Left lung (tissue), 10 donors: ENCODE measurements around the gene NES. TPM values are rescaled to one million over a fixed set of nuclear protein-coding genes. Genes with fewer than 3 reads are reported as not detected.

Experiments
- ATAC-seq: fragments of 200-7000 bp; cut with Tn5 transposase; one replicate; pipeline ENCODE4 v1.9.1; 2020; ENCODE audit warnings: moderate library complexity
- DNase-seq, 4 donors: peaks; one replicate each; pipeline ENCODE4 v3.0.0-alpha.2; 2013 to 2020
- H3K27ac ChIP-seq, 2 donors: fragments of 200-600 bp; sonication (generic) in 1 of 2; one replicate each; pipeline versions ENCODE4 v1.5.0 to v1.8.0; 2020 to 2021
- H3K27me3 ChIP-seq, 2 donors: fragments of 200-600 bp; sonication (generic) in 1 of 2; one replicate each; pipeline versions ENCODE4 v1.5.0 to v1.8.0; 2020 to 2021
- H3K36me3 ChIP-seq, 2 donors: fragments of 200-600 bp; sonication (generic) in 1 of 2; one replicate each; pipeline versions ENCODE4 v1.5.0 to v1.8.0; 2020 to 2021
- H3K4me1 ChIP-seq, 2 donors: fragments of 200-600 bp; one replicate each; pipeline ENCODE4 v1.8.0; 2021
- H3K4me3 ChIP-seq, 2 donors: fragments of 200-600 bp; sonication (generic) in 1 of 2; one replicate each; pipeline versions ENCODE4 v1.5.0 to v1.8.0; 2020 to 2021; ENCODE audit warnings: mild to moderate bottlenecking in 1 of 2
- H3K9me3 ChIP-seq, 2 donors: fragments of 200-600 bp; sonication (generic) in 1 of 2; one replicate each; pipeline versions ENCODE4 v1.5.0 to v1.8.0; 2020 to 2021
- CTCF ChIP-seq, 2 donors: fragments of 200-600 bp; sonication (generic) in 1 of 2; IDR thresholded peaks; one replicate each; pipeline versions ENCODE4 v1.5.0 to v1.8.0; 2021; ENCODE audit warnings: antibody characterized with exemption in 2 of 2
- intact Hi-C, 2 donors: fragments of 100-400 bp; cut with DNase I; formaldehyde crosslinking; loops; one replicate each; pipeline versions ENCODE4 v1.11.2 to v1.14.2; 2022
- polyA plus RNA-seq, 6 donors: library from polyadenylated mRNA; unstranded; fragments of 120-200 nt; gene quantifications; one replicate each; pipeline ENCODE4 v1.2.1, GENCODE V29; 2013; ENCODE audit not compliant: insufficient read length in 6 of 6
- total RNA-seq, 2 donors: library from RNA; stranded (reverse); fragmentation: NEBNext Ultra II Directional; extraction: Animal tissue kit (Norgen Biotek cat#: 25700); gene quantifications; one replicate each; pipeline ENCODE4 v1.2.1, GENCODE V29; 2021
- donor health status: DM: no; HTN: yes; CAD: no.
- donor health status: DM: no; HTN: no; CAD: no.

The NES gene
- total and polyA plus RNA-seq, 8 donors, result 54.9 to 84.0 (median 64.4) TPM

DNA sequence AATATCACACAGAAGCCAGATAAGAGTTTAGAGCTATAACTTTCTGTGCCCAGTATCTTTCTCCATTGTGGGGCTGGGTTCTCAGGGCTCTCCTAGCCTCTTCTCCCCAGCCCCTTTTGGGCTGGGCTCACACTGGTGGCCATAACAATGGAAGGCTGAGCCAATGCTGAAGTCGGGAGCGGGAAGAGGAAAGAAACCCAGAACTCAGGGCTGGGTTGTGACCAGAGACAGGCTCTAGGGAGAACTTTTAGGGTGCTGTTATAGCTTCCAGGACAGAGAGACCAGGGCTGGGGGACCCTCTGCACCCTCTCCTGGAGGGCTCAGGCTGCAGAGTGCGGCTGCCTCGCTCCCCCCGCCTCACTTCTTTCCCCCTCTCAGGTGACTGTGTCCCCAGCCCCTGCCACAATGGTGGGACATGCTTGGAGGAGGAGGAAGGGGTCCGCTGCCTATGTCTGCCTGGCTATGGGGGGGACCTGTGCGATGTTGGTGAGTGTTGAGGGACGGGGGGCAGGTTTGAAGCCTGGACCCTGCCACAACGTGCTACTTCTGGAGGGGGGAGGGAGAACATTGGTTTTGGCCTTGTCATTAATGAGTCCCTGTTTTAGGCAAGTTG, 21.2 kb downstream of the NES start:
- intact Hi-C loops, result no loop called here
- H3K27me3 ChIP-seq, result peaks cover 15 to 83% of the 10 kb centered on the region in 2 donors

DNA sequence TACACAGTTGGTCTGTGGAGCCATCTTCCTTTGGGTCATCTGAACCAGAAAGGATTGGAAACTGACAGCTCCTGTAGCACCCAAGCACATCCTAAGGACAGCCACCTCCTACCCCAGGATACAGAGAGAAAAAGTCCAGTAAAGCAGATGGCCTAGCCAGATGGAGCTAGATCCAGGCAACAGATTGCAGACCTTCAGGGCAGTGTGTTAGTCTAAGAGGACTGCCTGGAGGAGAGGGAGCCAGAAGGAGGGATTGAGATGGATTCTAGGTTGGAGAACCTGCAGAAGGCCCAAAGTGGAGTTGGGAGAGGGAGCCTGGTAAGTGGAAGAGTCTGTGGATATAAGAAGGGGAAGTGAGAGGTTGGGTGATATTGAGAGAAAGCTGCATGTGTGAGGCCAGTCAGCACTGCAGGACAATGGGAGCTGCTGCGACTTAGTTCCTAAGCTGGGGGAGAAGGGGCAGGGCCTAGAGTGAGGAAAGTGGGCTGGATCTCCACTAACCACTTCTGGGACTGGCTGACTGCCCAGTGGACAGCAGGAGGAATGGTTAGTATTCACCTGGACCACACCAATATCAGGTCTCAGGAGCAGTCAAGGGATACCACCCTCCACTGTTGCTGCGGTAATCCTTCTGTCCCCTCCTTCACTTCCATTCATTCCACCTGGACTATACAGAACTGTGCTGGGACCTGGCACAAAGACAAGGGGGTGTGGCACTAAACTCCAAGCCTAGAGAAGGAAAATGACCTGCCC, 21.9 kb downstream of the NES start:
- Histone ChIP-seq H3K36me3 (no peaks in the 10 kb centered on the region), H3K4me3 (no peak overlapping the region), H3K27ac (no peak overlapping the region), H3K4me1 (peaks cover 18 to 32% of the 10 kb centered on the region in 2 donors), H3K27me3 (peaks cover 15 to 90% of the 10 kb centered on the region in 2 donors), H3K9me3 (no peaks in the 10 kb centered on the region)
- intact Hi-C loops, result no loop called here
- no peak for TF ChIP-seq CTCF (IDR thresholded peaks at IDR 0.05)
- DNase-seq (no peak), ATAC-seq (no peak)

More for the DNA sequence above, 21.2 kb downstream of the NES start:
- no peaks in the 10 kb centered on the region for H3K36me3 ChIP-seq
- no peak for TF ChIP-seq CTCF (IDR thresholded peaks at IDR 0.05)
- no peak overlapping the region for H3K4me3 ChIP-seq
- DNase-seq (no peak), ATAC-seq (no peak)
- no peak overlapping the region for H3K27ac ChIP-seq
- no peaks in the 10 kb centered on the region for H3K9me3 ChIP-seq
- peaks cover 18 to 39% of the 10 kb centered on the region in 2 donors for H3K4me1 ChIP-seq

- intact Hi-C loops, result no loop called here
- Histone ChIP-seq H3K27me3 (peaks cover 15 to 96% of the 10 kb centered on the region in 2 donors), H3K4me3 (no peak overlapping the region), H3K9me3 (no peaks in the 10 kb centered on the region), H3K27ac (no peak overlapping the region), H3K4me1 (peaks cover 16 to 26% of the 10 kb centered on the region in 2 donors), H3K36me3 (no peaks in the 10 kb centered on the region)
- TF ChIP-seq CTCF (IDR thresholded peaks at IDR 0.05), result no peak
- no peak for ATAC-seq
- no peak for DNase-seq
These were observed 22.5 kb downstream of the NES start for GRCh38 chr1:156654700-156655099.

- Histone ChIP-seq H3K27ac (no peak overlapping the region), H3K36me3 (no peaks in the 10 kb centered on the region), H3K9me3 (no peaks in the 10 kb centered on the region), H3K4me3 (no peak overlapping the region), H3K4me1 (peaks cover 9 to 16% of the 10 kb centered on the region in 2 donors), H3K27me3 (peaks cover 15 to 100% of the 10 kb centered on the region in 2 donors)
- ATAC-seq, result no peak
- TF ChIP-seq CTCF (IDR thresholded peaks at IDR 0.05), result no peak
- intact Hi-C loops, result no loop called here
- DNase-seq, result no peak
These were observed 24.2 kb downstream of the NES start for GRCh38 chr1:156652992-156653355.
